Measurements from ENCODE around the gene UBE3C. TPM values are rescaled to one million over a fixed set of nuclear protein-coding genes. Genes with fewer than 3 reads are reported as not detected.

UBE3C gene
- total RNA-seq, 4 donors from 2014 or later = 50.3 to 75.0 (median 64.0) TPM

GRCh38 chr7:157234271-157234670 is 95.5 kb downstream of the UBE3C start:
- 67 to 84% methylated on average over 5 of the region's 5 CpGs for WGBS, 2 donors
- H3K4me3 ChIP-seq (replicated peaks in 1 of 3) = no peak overlapping the region
- TF ChIP-seq CTCF (IDR thresholded peaks at IDR 0.05) (no peak), POLR2A (IDR thresholded peaks at IDR 0.05) (no peak)
- H3K4me1 ChIP-seq = no peaks in the 10 kb centered on the region
- no peak for DNase-seq
- no peaks in the 10 kb centered on the region for H3K9me3 ChIP-seq
- peaks cover 0 to 21% of the 10 kb centered on the region in 2 donors for H3K36me3 ChIP-seq
- no peaks in the 10 kb centered on the region for H3K27me3 ChIP-seq
- H3K27ac ChIP-seq = no peak overlapping the region
- intact Hi-C loops (cut with DNase I) = no loop called here

- WGBS, 2 donors = 93 to 95% methylated on average over 2 of the region's 2 CpGs
- Histone ChIP-seq H3K27ac (no peak overlapping the region), H3K4me1 (no peaks in the 10 kb centered on the region), H3K9me3 (no peaks in the 10 kb centered on the region), H3K36me3 (peaks cover 0 to 20% of the 10 kb centered on the region in 2 donors), H3K4me3 (replicated peaks in 1 of 3) (no peak overlapping the region), H3K27me3 (no peaks in the 10 kb centered on the region)
- intact Hi-C loops (cut with DNase I) = no loop called here
- no peak for DNase-seq
- no peak for TF ChIP-seq CTCF (IDR thresholded peaks at IDR 0.05)
- no peak for TF ChIP-seq POLR2A (IDR thresholded peaks at IDR 0.05)
These were observed 96.9 kb downstream of the UBE3C start for GRCh38 chr7:157235357-157236333.

- no peak for DNase-seq
- Histone ChIP-seq H3K4me1 (no peaks in the 10 kb centered on the region), H3K27ac (no peak overlapping the region), H3K4me3 (replicated peaks in 1 of 3) (no peak overlapping the region), H3K27me3 (no peaks in the 10 kb centered on the region), H3K9me3 (no peaks in the 10 kb centered on the region), H3K36me3 (peaks cover 0 to 12% of the 10 kb centered on the region in 2 donors)
- TF ChIP-seq CTCF (IDR thresholded peaks at IDR 0.05) (no peak), POLR2A (IDR thresholded peaks at IDR 0.05) (no peak)
- WGBS, 2 donors = 92 to 95% methylated on average over 8 of the region's 8 CpGs
- intact Hi-C loops (cut with DNase I) = no loop called here
These were observed 99.4 kb downstream of the UBE3C start for GRCh38 chr7:157238087-157238486.

- no peak for DNase-seq
- Histone ChIP-seq H3K36me3 (peaks cover 0 to 12% of the 10 kb centered on the region in 2 donors), H3K27ac (no peak overlapping the region), H3K4me3 (replicated peaks in 1 of 3) (no peak overlapping the region), H3K4me1 (no peaks in the 10 kb centered on the region), H3K9me3 (no peaks in the 10 kb centered on the region), H3K27me3 (no peaks in the 10 kb centered on the region)
- TF ChIP-seq POLR2A (IDR thresholded peaks at IDR 0.05) (no peak), CTCF (IDR thresholded peaks at IDR 0.05) (no peak)
- WGBS, 2 donors = 91 to 98% methylated on average over 10 of the region's 10 CpGs
- intact Hi-C loops (cut with DNase I) = no loop called here
These were observed 101.0 kb downstream of the UBE3C start for GRCh38 chr7:157239571-157240270.

GRCh38 chr7:157241631-157242030 is 102.9 kb downstream of the UBE3C start:
- Histone ChIP-seq H3K9me3 (no peaks in the 10 kb centered on the region), H3K4me1 (no peaks in the 10 kb centered on the region), H3K36me3 (peaks cover 0 to 12% of the 10 kb centered on the region in 2 donors), H3K27ac (no peak overlapping the region), H3K27me3 (no peaks in the 10 kb centered on the region), H3K4me3 (replicated peaks in 1 of 3) (no peak overlapping the region)
- WGBS, 2 donors = 97 to 98% methylated on average over 5 of the region's 5 CpGs
- no peak for TF ChIP-seq CTCF (IDR thresholded peaks at IDR 0.05)
- TF ChIP-seq POLR2A (IDR thresholded peaks at IDR 0.05) = no peak
- DNase-seq = no peak
- intact Hi-C loops (cut with DNase I) = no loop called here
